GM13976 (cell line): ENCODE results near the gene SEC14L6.
"Not testable (repeated sequence)": the region's sequence is repeated elsewhere in the genome, so short reads cannot be mapped to it uniquely, and the experiment has no call there.

Experiments
- DNase-seq: peaks from one replicate; pipeline ENCODE4 v3.0.0; 2012; ENCODE audit warnings: low spot score
- CTCF ChIP-seq: IDR thresholded peaks from 2 replicates; pipeline ENCODE4 v1.5.1; 2012; ENCODE audit warnings: borderline replicate concordance, mild to moderate bottlenecking; ENCODE audit not compliant: insufficient read depth; ENCODE audit errors: extremely low read depth, missing control alignments, control extremely low read depth
- in situ Hi-C: fragments of 300-500 bp; cut with MboI; formaldehyde crosslinking; loops from one replicate; pipeline ENCODE4 v1.12.0; 2022; ENCODE audit warnings: low sequenced_read_pairs, mixed read lengths, inconsistent platforms; ENCODE audit not compliant: unreplicated experiment

SEC14L6 gene

DNA sequence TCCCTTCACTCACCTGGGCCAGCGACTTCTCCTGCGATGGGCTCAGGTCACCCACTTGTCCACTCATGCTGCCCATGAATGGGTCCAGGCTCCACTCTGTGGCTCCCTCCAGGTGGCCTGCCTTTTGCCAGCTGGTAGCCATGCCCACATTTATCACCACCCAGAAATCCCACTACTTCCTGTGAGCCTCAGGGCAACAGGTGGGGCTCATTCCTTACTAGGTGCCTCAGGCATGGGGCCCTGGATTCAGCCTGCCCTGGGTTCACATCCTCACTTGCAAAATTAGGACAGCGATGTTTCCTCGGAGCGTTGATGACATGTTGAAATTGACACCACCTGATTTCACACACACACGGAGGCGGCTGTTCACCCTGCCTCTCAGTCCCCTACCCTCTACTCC is at the start of gene SEC14L6:
Gene SEC14L6, minus strand, starts transcription at position 126 of the 400 bp plus-strand sequence. Its CDS starts 59 bp downstream, at position 67.
- in situ Hi-C loops: no loop called here
- DNase-seq: no peak
- no peak for TF ChIP-seq CTCF

GRCh38 chr22:30596199-30596598 is 49.7 kb upstream of the SEC14L6 start:
- no peak for TF ChIP-seq CTCF
- no peak for DNase-seq
- in situ Hi-C loops: no loop called here

- in situ Hi-C loops, DNase-seq: not testable (repeated sequence)
Measured at GRCh38 chr22:30592360-30592713, 45.8 kb upstream of the SEC14L6 start.

DNA sequence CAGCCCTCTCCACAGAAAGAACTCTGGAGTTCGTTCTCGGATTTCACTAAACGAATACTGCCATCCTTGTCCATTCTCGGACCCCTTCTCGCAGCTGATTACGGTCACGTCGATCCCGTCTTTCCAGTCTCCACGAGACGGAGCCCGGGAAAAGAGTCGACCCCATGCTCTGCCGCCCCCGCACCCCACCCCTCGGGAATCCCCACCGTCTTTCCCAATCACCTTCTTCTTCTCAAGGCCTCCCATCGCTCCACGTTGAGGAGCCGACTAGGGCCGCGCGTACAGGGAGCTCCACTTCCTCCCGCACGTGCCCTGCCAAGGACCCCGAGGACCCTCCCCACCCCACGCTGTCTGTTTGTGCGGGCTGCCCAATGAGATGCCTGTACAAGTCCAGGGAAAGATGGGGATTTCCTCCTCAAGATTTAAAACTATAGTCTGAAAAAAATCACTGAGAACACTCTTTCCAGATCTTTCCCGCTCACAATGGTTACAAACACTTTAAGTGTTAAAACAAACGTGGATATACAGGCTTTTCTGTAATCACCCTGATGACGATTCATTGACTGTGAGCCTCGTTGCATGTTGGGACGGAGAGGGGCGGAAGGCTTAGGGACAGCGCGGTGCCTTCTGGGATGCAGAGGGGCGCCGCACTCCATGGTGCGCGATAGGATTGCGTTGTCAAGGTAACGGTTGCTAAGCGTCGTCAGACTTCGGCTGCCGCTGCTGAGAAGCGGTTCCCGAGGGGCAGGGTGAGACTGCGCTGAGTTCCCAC is 45.2 kb upstream of the SEC14L6 start, which contains the start of gene PES1:
Gene PES1, minus strand, starts transcription at position 323 of the 772 bp plus-strand sequence. Its CDS starts 77 bp downstream, at position 246.
- in situ Hi-C loops: no loop called here

GRCh38 chr22:30591191-30591587 is 44.6 kb upstream of the SEC14L6 start:
- DNase-seq: no peak
- in situ Hi-C loops: no loop called here
- TF ChIP-seq CTCF: no peak

More for the DNA sequence above, 45.2 kb upstream of the SEC14L6 start, which contains the start of gene PES1:
- DNase-seq: peak; percentile 98
- TF ChIP-seq CTCF: no peak

DNA sequence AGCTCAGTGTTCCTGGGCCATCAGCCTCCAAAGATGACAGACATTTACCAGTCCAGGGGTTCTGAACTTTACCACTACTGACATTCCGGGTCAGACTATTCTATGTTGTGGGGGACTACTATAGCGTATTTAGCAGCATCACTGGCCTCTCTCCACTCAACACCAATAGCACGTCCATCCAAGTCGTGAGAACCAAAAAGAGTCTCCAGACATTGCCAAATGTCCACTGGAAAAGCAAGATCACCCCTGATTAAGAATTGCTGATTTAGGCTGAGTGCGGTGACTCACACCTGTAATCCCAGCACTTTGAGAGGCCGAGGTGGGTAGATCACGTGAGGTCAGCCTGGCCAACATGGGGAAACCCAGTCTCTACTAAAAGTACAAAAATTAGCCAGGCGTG is 39.9 kb upstream of the SEC14L6 start:
- no peak for TF ChIP-seq CTCF
- in situ Hi-C loops: no loop called here
- DNase-seq: no peak

- DNase-seq: no peak
- in situ Hi-C loops: no loop called here
- TF ChIP-seq CTCF: no peak
Measured at GRCh38 chr22:30584441-30584840, 37.9 kb upstream of the SEC14L6 start.
